ENCODE measurements around the gene MAN1C1. TPM values are rescaled to one million over a fixed set of nuclear protein-coding genes. Genes with fewer than 3 reads are reported as not detected.

Gene MAN1C1
- total and polyA plus RNA-seq, 9 of the 15 experiments (the other 6 are each of a cell fraction or from before 2014, with no cell fraction given), result 0.04 to 0.44 (median 0.10) TPM; not detected in 3

DNA sequence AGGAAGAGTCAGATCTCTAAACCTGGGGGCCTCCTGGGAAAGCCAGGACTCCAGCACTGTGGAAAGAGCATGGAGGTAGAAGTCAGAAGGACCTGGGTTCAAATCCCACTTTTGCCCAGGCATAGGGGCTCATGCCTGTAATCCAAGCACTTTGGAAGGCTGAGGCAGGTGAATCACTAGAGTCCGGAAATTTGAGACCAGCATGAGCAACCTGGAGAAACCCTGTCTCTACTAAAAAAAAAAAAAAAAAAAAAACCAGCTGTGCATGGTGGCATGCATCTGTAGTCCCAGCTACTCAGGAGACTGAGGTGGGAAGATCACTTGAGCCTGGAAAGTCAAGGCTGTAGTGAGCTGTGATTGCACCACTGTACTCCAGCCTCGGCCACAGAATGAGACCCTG is 41.4 kb upstream of the MAN1C1 start:
- Histone ChIP-seq H3K36me3 (ENCODE audit: control insufficient read depth, insufficient read depth, low read length) (no peaks in the 10 kb centered on the region), H3K4me3 (no peak overlapping the region), H3K4me2 (ENCODE audit: insufficient read depth, low read length) (no peak overlapping the region), H3K9ac (ENCODE audit: insufficient read depth in 1 of 2, low read depth in 2 of 2, low read length in 2 of 2) (no peak overlapping the region), H3K9me3 (replicated peaks; ENCODE audit: control insufficient read depth, insufficient read depth, low read depth, low read length) (no peaks in the 10 kb centered on the region), H3K4me1 (replicated peaks in 1 of 2; ENCODE audit: control insufficient read depth in 2 of 2, insufficient read depth in 2 of 2, low read length in 2 of 2) (peaks cover 1 to 27% of the 10 kb centered on the region in 2 experiments; a peak in 4 of 5 replicates), H3K79me2 (ENCODE audit: control insufficient read depth, insufficient read depth, low read length) (no peaks in the 10 kb centered on the region), H3K27ac (ENCODE audit: extremely low read depth, low read depth, low read length) (no peak overlapping the region), H3K27me3 (ENCODE audit: control insufficient read depth in 2 of 2, insufficient read depth in 2 of 2, low read length in 2 of 2) (peaks cover 26 to 60% of the 10 kb centered on the region in 2 experiments), H3K9me1 (ENCODE audit: control insufficient read depth, insufficient read depth, low read length) (no peaks in the 10 kb centered on the region), H4K20me1 (replicated peaks; ENCODE audit: control insufficient read depth, insufficient read depth, low read length) (0 out of 2 replicates have a peak, but pooled peaks cover 5% of the 10 kb centered on the region), H2AFZ (ENCODE audit: low read depth, low read length) (no peak overlapping the region)
- intact Hi-C loops (cut with micrococcal nuclease), result no loop called here
- 35% methylated on average over 2 of the region's 2 CpGs for WGBS (ENCODE audit: insufficient coverage, low coverage, missing lambda C conversion rate)
- POLR2A ChIA-PET, result interaction anchor here (0.6 to 1.7 kb wide), 3 partner anchors 9 to 117 kb away, joined by 3 to 9 read pairs (median 4); no protein-coding TSS in a partner anchor
- FAIRE-seq (no peak), ATAC-seq (no peak), DNase-seq (ENCODE audit: extremely low read depth in 1 of 4, low spot score in 3 of 4) (no peak)
- CTCF ChIA-PET (ENCODE audit: low intra/inter-chr PET ratio), result no interaction called here
- no TSS peak for BruUV-seq (replicated peaks)
- TF ChIP-seq SIN3B (IDR thresholded peaks at IDR 0.05; ENCODE audit: low read depth) (no peak), TBP (optimal IDR thresholded peaks at IDR 0.05; ENCODE audit: low read depth, low read length) (peak; percentile 29), MLLT1 (IDR thresholded peaks at IDR 0.05) (no peak), TCF7 (IDR thresholded peaks at IDR 0.05; ENCODE audit: borderline replicate concordance) (no peak), GATAD2A (IDR thresholded peaks at IDR 0.05) (no peak), TAF7 (tag; IDR thresholded peaks at IDR 0.05) (no peak)
- TF ChIP-seq, protein P1, sequence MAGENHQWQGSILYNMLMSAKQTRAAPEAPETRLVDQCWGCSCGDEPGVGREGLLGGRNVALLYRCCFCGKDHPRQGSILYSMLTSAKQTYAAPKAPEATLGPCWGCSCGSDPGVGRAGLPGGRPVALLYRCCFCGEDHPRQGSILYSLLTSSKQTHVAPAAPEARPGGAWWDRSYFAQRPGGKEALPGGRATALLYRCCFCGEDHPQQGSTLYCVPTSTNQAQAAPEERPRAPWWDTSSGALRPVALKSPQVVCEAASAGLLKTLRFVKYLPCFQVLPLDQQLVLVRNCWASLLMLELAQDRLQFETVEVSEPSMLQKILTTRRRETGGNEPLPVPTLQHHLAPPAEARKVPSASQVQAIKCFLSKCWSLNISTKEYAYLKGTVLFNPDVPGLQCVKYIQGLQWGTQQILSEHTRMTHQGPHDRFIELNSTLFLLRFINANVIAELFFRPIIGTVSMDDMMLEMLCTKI (IDR thresholded peaks at IDR 0.05; ENCODE audit: partially characterized antibody), result no peak
- in situ Hi-C loops (cut with MboI), result no loop called here
